HCT116 (cell line): ENCODE data around the gene SLC2A1.

ENCODE experiments used
- CTCF ChIP-seq, 3 experiments: fragments of 200-600 bp in 1 of 3; sonication (generic) in 1 of 3; IDR thresholded peaks in 2 of 3; conservative IDR thresholded peaks in 1 of 3; 2 replicates each; pipeline ENCODE4 v1.5.1; 2012 to 2017; ENCODE audit warnings: low read depth in 2 of 3, low read length in 2 of 3, antibody characterized with exemption in 1 of 3, borderline replicate concordance in 1 of 3, control low read depth in 1 of 3, mild to moderate bottlenecking in 1 of 3, mixed read lengths in 1 of 3, mixed run types in 1 of 3, moderate library complexity in 1 of 3; ENCODE audit not compliant: insufficient read depth in 1 of 3
- EZH2phosphoT487 ChIP-seq: fragments of 200-600 bp; IDR thresholded peaks from 2 replicates; pipeline ENCODE4 v1.6.1; 2018; ENCODE audit warnings: antibody characterized with exemption, borderline replicate concordance
- FOSL1 ChIP-seq: IDR thresholded peaks from 2 replicates; pipeline ENCODE4 v1.6.1; 2012; ENCODE audit warnings: low read depth
- JUND ChIP-seq: IDR thresholded peaks from 2 replicates; pipeline ENCODE4 v1.6.1; 2012
- POLR2AphosphoS5 ChIP-seq: IDR thresholded peaks from 2 replicates; pipeline ENCODE4 v1.6.1; 2011; ENCODE audit warnings: mild to moderate bottlenecking, low read depth, low read length, moderate library complexity
- YY1 ChIP-seq: IDR thresholded peaks from 2 replicates; pipeline ENCODE4 v1.6.1; 2011; ENCODE audit warnings: low read length, low read depth, moderate library complexity, mild to moderate bottlenecking; ENCODE audit not compliant: insufficient replicate concordance; ENCODE audit errors: extremely low read depth
- TF ChIP-seq, protein P1 (sequence below): IDR thresholded peaks from 2 replicates; pipeline ENCODE4 v1.6.1; 2012

DNA sequence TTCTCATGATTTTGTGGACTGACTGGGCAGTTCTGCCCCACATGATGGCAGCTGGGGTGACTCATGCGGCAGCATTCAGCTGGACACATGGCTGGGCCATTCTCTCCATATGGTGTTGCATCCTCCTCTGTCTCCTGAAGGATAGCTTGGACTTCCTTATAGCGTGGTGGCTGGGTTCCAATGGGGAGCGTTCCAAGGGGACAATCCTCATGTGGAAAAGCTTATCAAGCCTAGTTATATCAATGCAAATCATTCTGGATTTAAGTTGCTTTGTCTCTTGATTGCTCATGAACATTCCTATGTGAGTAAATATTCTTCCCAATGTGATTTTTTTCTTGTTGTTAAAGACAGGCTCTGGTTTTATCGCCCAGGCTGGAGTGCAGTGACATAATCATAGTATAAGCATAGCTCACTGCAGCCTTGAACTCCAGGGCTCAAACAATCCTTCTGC is 13.2 kb upstream of the SLC2A1 start:
- no peak for TF ChIP-seq POLR2AphosphoS5
- no peak for TF ChIP-seq EZH2phosphoT487
- TF ChIP-seq CTCF (IDR thresholded peaks at IDR 0.05 in 2 of 3, conservative IDR thresholded peaks at IDR 0.05 in 1 of 3; ENCODE audit: borderline replicate concordance in 1 of 3, insufficient read depth in 1 of 3, low read depth in 2 of 3, low read length in 2 of 3): no peak
- TF ChIP-seq FOSL1: no peak
- TF ChIP-seq, protein P1, sequence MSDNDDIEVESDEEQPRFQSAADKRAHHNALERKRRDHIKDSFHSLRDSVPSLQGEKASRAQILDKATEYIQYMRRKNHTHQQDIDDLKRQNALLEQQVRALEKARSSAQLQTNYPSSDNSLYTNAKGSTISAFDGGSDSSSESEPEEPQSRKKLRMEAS: no peak; the same call in 1 of the 2 replicates
- TF ChIP-seq JUND: no peak
- no peak for TF ChIP-seq YY1
